GM18505 (cell line): ENCODE results near the gene ATG14.
A peak's percentile ranks its signal among the peaks of the same experiment; 100 is the strongest.
"Not testable (repeated sequence)": the region's sequence is repeated elsewhere in the genome, so short reads cannot be mapped to it uniquely, and the experiment has no call there.

ENCODE experiments used
- ATAC-seq: cut with Tn5 transposase; IDR thresholded peaks from one replicate; pipeline ENCODE4 v1.9.1; 2021; ENCODE audit not compliant: unreplicated experiment
- POLR2A ChIP-seq: IDR thresholded peaks from 4 replicates; pipeline ENCODE4 v1.6.1; 2011; ENCODE audit warnings: borderline replicate concordance; ENCODE audit not compliant: insufficient read depth, insufficient read length; ENCODE audit errors: extremely low read depth

The ATG14 gene, protein sequence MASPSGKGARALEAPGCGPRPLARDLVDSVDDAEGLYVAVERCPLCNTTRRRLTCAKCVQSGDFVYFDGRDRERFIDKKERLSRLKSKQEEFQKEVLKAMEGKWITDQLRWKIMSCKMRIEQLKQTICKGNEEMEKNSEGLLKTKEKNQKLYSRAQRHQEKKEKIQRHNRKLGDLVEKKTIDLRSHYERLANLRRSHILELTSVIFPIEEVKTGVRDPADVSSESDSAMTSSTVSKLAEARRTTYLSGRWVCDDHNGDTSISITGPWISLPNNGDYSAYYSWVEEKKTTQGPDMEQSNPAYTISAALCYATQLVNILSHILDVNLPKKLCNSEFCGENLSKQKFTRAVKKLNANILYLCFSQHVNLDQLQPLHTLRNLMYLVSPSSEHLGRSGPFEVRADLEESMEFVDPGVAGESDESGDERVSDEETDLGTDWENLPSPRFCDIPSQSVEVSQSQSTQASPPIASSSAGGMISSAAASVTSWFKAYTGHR

DNA sequence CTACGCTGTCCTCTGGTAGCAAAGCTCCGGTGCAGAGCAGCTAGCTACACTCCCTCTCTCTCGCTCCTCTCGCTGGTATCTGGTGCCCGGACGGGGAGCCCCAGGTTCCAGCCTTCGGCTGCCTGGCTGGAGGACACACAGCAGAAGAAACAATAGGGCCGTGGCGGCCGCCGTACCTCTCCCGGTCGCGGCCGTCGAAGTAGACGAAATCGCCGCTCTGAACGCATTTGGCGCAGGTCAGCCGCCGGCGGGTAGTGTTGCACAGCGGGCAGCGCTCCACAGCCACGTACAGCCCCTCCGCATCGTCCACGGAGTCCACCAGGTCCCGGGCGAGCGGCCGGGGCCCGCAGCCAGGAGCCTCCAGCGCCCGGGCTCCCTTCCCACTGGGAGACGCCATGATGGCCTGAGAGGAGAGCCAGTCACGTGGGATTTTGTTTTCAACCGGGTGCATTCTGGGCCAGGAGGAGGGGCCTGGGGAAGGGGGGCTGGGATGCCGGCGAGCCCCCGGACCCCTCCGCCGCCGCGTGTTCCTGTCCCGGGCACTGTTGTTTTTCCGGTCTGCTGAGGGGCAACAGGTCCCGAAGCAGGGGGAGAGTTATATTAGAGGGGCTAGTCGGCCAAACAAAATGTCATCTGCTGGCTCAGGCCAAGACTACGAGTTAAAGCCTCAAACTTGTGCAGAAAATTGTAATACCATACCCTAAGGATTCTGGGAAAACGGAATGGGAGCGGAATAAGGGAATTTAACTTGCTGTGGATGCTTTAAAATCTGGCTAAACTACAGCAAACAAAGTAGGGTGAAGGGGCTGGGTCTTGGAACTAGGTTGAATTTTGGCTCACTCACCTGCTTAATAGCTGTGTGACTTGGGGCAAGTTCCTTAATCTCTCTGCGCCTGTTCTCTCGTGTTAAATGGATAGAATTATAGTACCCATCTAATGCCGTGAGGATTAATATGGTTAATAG is at the start of gene ATG14:
Gene ATG14 (minus strand): TSS at position 405 of the 964 bp plus-strand sequence. CDS start 8 bp downstream, at position 397.
- ATAC-seq = peak; percentile 98
- TF ChIP-seq POLR2A = peak; percentile 71

DNA sequence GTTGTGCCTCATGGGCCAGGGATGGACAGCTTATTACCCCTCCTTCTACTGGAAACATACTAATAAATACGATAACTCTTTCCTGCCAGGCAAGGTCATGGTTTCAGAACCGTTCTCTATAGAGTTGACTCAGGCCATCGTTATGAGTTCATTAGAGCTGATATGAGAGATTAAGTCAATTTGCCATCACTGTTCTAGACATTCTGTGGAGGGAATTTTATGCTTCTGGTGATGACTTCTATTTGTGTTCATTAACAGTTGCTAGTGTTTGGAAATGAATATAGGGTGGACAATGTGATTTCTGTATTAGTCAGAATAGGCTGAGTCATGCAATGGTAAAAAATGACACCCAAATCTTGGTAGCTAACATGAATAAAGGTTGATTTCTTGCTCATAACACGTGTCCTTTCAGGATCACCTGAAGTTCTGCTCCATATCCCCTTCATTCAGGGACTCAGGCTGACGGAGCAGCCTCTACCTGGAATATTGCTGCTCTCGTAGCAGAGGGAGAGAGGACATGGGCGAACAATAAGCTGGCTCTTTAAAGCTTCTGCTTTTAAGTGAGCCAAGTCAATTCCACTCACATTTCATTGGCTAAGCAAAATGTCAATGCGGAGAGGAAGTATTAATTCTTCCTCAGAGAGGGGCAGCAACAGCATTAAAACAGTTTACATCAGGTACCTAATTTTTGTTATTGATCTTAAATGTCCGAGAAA is 47.3 kb upstream of the ATG14 start:
- TF ChIP-seq POLR2A = no peak
- peak; percentile 79 for ATAC-seq

DNA sequence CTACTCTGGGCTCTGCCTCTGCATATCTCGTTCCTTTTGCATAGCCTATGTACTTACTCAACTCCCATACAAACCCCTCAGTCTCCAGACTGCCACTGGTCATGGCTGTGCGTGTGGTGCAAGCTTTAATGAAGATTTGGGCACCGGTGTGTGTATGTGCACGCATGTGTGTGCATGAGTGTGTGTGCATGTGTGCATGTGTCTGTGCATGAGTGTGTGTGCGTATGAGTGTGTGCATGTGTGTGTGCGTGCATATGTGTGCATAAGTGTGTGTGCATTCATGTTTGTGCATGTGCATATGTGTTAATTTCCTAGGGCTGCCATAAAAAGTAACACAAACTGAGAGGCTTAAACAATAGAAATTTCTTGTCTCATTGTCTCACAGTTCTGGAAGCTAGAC is 45.9 kb upstream of the ATG14 start:
- no peak for TF ChIP-seq POLR2A
- ATAC-seq = no peak

DNA sequence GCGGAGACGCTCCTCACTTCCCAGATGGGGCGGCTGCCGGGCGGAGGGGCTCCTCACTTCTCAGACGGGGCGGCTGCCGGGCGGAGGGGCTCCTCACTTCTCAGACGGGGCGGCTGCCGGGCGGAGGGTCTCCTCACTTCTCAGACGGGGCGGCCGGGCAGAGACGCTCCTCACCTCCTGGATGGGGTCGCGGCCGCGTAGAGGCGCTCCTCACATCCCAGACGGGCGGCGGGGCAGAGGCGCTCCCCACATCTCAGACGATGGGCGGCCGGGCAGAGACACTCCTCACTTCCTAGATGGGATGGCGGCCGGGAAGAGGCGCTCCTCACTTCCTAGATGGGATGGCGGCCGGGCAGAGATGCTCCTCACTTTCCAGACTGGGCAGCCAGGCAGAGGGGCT is 44.8 kb upstream of the ATG14 start:
- ATAC-seq = not testable (repeated sequence)

DNA sequence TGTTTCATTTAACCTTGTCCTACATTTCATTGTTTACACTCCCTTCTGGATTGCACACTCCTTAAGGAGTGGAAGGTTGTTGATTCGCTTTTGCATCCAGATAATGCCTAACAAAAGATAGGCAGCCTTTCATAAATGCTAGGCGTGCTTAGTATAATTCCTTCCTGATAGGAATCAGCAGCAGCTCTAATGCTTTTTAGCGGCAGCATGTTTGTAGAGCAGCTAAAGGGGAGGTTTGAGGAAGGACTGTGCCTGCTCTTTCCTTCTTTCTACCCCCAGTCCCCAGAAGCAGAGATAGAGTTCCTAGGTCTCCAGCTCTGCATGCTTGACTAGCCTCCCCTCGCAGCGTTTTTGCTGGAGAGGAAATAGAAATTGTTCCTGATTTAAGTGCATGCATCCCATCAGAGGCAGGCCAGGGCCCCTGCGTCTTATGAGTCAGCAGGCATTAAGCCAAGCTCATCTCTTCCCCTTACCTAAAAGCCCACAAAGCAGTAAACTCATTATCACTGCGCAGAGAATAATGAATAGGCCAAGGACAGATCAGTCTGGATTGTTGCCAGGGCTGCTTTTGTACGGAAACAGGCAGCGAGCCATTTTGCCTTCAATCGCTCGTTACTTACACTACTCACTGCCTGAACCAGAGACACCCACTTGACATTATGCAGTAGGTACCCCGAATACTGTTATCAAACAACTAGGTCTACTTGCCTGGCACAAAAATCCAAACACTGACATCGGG is 42.8 kb upstream of the ATG14 start:
- no peak for TF ChIP-seq POLR2A
- no peak for ATAC-seq

DNA sequence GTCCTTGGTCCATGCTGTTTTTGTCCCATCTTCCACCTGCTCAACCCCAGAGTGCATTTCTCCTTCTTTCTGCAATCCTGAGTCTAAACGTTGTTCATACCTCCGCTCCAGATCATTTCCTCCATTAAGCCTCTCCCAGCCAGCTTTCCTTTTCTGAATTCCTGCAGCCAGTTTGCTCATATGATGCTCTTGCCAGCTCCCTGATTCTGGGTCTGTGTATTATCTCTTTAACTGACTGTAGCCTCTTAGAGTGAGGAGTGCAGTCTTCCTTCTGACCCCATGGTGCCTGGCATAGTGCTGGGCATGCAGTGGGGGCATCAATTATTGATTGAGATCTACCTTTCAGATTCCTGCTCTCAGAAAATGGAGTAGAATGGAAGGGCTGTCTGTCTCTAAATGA is 40.3 kb upstream of the ATG14 start:
- ATAC-seq = no peak
- TF ChIP-seq POLR2A = no peak

DNA sequence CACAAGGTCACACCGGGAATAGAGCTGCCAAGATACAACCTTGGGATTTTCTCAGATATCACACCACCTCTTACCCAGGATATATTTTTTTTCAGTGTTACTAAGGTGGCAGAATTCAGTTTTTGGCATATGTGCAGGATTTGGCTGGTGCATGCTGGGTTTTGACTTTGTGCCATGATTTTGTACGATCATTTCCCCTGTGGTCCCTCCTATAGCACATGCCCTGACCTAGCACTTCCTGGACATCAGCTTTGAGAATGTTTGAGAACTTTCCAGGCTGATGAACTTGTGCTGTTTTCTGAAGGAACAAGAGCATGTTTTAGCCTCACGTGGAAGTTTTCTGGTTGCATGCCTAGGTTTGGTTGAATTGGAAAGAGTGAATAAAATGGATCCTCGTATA is 39.8 kb upstream of the ATG14 start:
- no peak for ATAC-seq
- no peak for TF ChIP-seq POLR2A

DNA sequence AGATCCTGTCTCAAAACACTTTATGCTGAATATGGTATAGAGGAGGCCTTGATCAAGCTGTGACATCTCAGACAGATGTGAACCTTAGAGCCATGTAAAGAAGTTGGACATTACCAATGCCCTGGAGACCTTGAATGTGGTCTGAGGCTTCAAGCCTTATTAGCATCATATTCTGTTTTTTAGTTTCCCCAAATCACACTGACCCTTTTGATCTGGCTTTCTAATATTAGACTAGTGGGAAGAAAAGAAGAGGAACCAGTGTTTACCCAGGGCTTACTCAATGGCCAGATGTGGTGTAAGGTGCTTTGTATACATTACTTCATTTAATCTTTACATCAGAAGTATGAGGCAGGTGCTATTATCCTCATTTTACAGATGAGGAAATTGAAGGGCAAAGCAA is 39.4 kb upstream of the ATG14 start:
- ATAC-seq = no peak
- no peak for TF ChIP-seq POLR2A

DNA sequence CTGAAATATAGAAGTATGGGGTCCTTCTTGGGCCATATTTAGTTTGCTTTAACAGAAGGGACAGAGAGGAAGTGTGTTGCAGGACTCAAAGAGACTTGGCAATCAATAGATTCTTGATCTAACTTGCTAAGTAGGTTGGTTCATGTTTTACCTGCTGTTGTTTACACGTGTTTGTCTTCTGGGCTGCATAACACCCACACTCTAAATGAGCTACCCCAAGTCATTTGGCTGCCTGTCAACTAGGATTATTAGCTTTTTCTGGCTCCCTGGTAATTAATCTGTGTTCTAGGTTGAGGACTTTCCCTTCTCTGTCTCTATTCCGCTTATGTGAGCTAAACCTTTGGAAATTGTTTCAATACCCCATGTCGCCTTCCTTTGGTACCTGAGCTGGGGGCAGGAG is 38.9 kb upstream of the ATG14 start:
- no peak for ATAC-seq
- TF ChIP-seq POLR2A = no peak

DNA sequence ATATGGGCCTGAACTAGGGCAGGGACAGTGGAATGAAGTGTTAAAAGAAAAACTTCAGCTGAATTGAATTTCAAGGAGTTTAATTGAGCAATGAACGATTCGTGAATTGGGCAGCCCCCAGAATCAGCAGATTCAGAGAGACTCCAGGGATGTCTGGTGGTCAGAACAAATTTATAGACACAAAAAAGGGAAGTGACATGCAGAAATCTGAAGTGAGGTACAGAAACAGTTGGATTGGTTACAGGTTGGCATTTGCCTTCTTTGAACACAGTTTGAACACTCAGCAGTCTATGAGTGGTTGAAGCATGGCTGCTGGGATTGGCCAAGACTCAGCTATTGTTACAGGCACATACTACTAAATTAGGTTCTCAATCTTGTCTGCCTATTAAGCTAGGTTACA is 38.5 kb upstream of the ATG14 start:
- TF ChIP-seq POLR2A = no peak
- ATAC-seq = no peak

DNA sequence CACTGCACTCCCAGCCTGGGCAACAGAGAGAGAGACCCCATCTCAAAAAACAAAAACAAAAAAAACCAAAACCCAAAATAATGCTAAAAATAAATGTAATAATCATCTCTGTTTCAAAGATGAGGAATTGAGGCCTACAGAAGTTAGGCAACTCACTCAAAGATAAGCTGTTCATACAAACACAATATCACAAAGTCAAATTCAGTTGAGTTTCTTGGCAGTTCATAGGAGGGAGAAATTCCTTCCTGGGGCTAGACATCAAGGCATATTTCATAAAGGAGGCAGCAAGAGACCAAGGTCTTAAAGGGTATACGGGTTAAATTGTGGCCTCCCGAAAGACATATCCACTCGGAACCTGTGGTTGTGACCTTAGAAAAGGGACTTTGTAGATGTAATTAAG is 37.5 kb upstream of the ATG14 start:
- no peak for ATAC-seq
- no peak for TF ChIP-seq POLR2A

DNA sequence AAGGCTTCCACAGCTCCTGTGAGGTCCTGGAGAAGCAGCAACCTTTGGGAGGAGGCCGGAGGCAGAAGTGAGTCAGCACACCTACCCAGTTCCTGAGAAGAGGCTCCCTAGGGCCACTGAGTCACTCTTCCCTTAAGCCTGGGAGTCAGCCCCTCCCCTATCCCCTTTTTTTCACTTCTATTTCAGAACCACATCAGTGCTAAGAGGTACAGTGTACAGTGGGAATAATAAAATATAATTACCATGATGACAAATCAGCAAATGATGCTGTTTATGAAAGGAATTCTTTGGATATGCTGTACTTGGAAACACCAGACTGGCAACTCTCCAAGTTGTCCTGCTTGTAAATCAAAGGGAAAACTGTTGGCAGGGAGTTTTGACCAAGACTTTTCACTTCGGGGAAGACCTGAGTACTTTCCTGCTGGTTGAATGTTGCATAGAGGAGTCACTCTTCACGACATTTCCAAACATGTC is 36.5 kb upstream of the ATG14 start:
- no peak for ATAC-seq

More for the DNA sequence above, 36.5 kb upstream of the ATG14 start:
- no peak for TF ChIP-seq POLR2A
